Liver (tissue), 3 donors: Measurements from ENCODE around the gene ROBO2.

Source experiments
- CTCF ChIP-seq: fragments of 150-350 bp; IDR thresholded peaks from 2 replicates; pipeline ENCODE4 v1.5.1; 2017; ENCODE audit warnings: improper control_type of control experiment, low read depth, low read length; ENCODE audit not compliant: missing input control
- TF ChIP-seq, protein P1 (sequence below): IDR thresholded peaks from 2 replicates; pipeline ENCODE4 v1.6.1; 2016; ENCODE audit warnings: antibody characterized with exemption
- donor health status: healthy.
- donor health status: healthy.

DNA sequence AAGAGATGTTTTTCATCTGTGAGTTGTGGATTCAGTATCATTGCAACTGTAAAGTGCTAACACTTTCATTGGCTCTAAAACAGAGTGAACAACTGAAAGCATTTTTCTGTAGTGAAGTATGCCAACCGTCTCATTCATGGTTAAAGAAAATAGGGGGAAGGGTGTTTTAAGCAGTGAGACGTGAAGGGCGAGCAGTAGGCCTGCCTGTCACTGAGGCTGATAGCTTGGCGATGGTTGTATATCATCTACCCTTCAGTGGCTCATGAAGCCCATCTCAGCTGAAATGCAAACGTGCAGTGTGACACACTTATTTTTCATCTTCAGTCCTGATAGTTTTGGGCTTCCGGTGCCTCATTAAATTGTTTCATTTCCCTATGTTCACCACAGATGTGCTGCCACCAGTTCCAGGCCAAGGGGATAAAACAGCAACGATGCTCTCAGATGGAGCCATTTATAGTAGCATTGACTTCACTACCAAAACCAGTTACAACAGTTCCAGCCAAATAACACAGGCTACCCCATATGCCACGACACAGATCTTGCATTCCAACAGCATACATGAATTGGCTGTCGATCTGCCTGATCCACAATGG, 562.0 kb downstream of the ROBO2 start:
- TF ChIP-seq, protein P1, sequence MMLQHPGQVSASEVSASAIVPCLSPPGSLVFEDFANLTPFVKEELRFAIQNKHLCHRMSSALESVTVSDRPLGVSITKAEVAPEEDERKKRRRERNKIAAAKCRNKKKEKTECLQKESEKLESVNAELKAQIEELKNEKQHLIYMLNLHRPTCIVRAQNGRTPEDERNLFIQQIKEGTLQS, result no peak
- no peak for TF ChIP-seq CTCF
